Measurements from ENCODE around the gene ARHGAP12.

The ARHGAP12 gene

GRCh38 chr10:31765541-31765940 is 163.1 kb downstream of the ARHGAP12 start:
- no peak for DNase-seq

GRCh38 chr10:31762316-31762715 is 166.3 kb downstream of the ARHGAP12 start:
- DNase-seq = peak; percentile 10

GRCh38 chr10:31761156-31761555 is 167.5 kb downstream of the ARHGAP12 start:
- DNase-seq = no peak

- peak; percentile 10 for DNase-seq
Observed at GRCh38 chr10:31760674-31761081, 168.0 kb downstream of the ARHGAP12 start.

- DNase-seq = peak; percentile 93
Observed at GRCh38 chr10:31759799-31760626, 168.6 kb downstream of the ARHGAP12 start.

- no peak for DNase-seq
Observed at GRCh38 chr10:31759124-31759798, 169.4 kb downstream of the ARHGAP12 start.

- DNase-seq = peak; percentile 52
Observed at GRCh38 chr10:31758495-31758894, 170.1 kb downstream of the ARHGAP12 start.

- no peak for DNase-seq
Observed at GRCh38 chr10:31757831-31758230, 170.8 kb downstream of the ARHGAP12 start.

- DNase-seq = no peak
Observed at GRCh38 chr10:31757386-31757791, 171.2 kb downstream of the ARHGAP12 start.

- DNase-seq = no peak
Observed at GRCh38 chr10:31756729-31757110, 171.9 kb downstream of the ARHGAP12 start.

- no peak for DNase-seq
Observed at GRCh38 chr10:31756101-31756728, 172.4 kb downstream of the ARHGAP12 start.
